ENCODE data around the gene CPNE6.
A peak's percentile ranks its signal among the peaks of the same experiment; 100 is the strongest.

CPNE6 gene

DNA sequence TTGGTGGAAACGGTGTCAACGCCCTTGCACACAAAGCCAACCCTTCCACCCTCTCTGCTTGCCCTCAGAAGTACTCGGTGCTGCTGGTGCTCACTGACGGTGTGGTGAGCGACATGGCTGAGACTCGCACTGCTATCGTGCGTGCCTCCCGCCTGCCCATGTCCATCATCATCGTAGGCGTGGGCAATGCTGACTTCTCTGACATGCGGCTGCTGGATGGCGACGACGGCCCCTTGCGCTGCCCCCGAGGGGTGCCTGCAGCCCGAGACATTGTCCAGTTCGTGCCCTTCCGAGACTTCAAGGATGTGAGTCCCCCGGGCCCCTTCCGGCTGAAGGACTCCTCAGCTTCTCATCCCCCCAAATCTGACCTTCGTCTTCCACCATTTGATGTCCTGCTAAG, 5.7 kb downstream of the CPNE6 start:
- TF ChIP-seq JUND (IDR thresholded peaks at IDR 0.05; ENCODE audit: low read depth) = no peak
- in situ Hi-C loops (cut with HindIII; ENCODE audit: low pct_unique_long_range_greater_than_20kb, low sequenced_read_pairs) = no loop called here
- no peak for DNase-seq (ENCODE audit: low read depth in 1 of 2, low spot score in 1 of 2)

DNA sequence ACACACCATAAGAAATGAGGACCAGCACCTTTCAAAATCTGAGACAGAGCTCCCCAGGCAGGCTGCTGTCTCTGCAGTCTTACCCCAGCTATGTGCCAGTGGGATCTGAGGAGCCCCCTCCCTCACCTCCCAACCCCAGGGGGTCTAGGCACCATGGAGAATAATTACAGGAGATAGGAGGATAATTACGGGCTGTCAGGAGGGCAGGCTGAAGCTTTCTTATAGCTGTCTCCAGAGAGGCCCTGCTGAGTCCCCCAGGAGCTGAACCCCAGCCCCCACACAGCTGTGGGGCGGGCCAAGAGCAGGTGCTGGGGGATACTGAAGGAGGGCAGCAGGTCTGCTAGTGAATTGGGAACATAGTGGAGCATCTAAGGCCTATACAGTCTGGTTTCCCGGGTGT, 6.8 kb downstream of the CPNE6 start:
- TF ChIP-seq JUND (IDR thresholded peaks at IDR 0.05; ENCODE audit: low read depth) = no peak
- no peak for DNase-seq (ENCODE audit: low read depth in 1 of 2, low spot score in 1 of 2)
- in situ Hi-C loops (cut with HindIII; ENCODE audit: low pct_unique_long_range_greater_than_20kb, low sequenced_read_pairs) = no loop called here

DNA sequence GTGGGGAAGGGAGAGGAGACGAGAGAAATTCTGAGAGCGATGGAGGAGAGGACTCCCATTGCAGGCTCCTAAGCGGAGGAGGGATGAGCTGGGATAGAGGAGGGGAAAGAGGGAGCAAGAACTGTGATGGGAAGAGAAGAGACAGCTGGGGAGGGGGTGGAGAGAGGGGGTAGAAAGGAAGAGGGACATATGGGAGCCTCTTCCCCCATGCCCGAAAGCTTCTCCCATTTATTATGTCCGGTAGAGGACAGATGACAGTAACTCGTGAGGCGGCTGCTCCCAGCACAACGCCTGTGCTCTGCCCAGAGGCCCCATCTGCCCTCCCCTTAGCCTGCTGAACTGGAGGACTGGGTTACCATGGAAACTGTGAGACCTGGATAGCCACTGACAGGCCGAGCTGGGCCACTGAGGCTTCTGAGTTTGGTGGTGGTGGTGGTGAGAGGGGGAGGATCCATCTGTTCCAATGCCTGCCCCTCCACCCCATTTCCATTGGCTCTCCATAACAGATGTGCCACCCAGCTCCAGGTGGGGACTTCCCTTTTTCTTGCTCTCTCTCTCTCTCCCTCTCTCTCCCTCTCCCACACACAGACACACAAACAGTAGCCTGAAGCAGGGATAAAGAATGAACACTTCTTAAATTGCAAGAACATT, 8.3 kb downstream of the CPNE6 start:
- no peak for TF ChIP-seq JUND (IDR thresholded peaks at IDR 0.05; ENCODE audit: low read depth)
- in situ Hi-C loops (cut with HindIII; ENCODE audit: low pct_unique_long_range_greater_than_20kb, low sequenced_read_pairs) = no loop called here
- no peak for DNase-seq (ENCODE audit: low read depth in 1 of 2, low spot score in 1 of 2)

DNA sequence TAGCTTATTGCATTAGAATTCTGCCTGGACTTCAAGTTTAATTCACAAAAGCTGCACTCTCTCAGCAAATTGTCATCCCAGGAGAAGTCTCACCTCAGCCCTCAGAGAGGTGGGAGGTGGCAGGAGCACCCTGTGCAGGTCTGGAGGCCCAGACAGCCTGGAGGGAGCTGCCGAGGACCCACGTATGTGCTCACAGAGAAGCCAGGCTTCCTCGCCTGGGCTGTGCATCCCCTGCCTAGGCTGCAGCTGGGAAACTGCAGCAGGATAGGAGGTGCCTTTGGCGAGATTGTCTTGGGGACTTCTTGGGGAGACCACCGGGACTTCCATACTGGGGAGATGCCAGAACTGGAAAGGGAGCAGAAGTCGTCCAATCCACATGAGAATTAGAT, 8.8 kb downstream of the CPNE6 start:
- in situ Hi-C loops (cut with HindIII; ENCODE audit: low pct_unique_long_range_greater_than_20kb, low sequenced_read_pairs) = no loop called here
- TF ChIP-seq JUND (IDR thresholded peaks at IDR 0.05; ENCODE audit: low read depth) = no peak
- no peak for DNase-seq (ENCODE audit: low read depth in 1 of 2, low spot score in 1 of 2)

GRCh38 chr14:24080888-24081738, 9.8 kb downstream of the CPNE6 start:
- in situ Hi-C loops (cut with HindIII; ENCODE audit: low pct_unique_long_range_greater_than_20kb, low sequenced_read_pairs) = no loop called here
- no peak for TF ChIP-seq JUND (IDR thresholded peaks at IDR 0.05; ENCODE audit: low read depth)
- DNase-seq (ENCODE audit: low read depth in 1 of 2, low spot score in 1 of 2) = peak; percentile 64 to 74

GRCh38 chr14:24081739-24082211, 10.4 kb downstream of the CPNE6 start:
- no peak for TF ChIP-seq JUND (IDR thresholded peaks at IDR 0.05; ENCODE audit: low read depth)
- no peak for DNase-seq (ENCODE audit: low read depth in 1 of 2, low spot score in 1 of 2)
- in situ Hi-C loops (cut with HindIII; ENCODE audit: low pct_unique_long_range_greater_than_20kb, low sequenced_read_pairs) = no loop called here

GRCh38 chr14:24082411-24083080, 11.2 kb downstream of the CPNE6 start:
- no peak for DNase-seq (ENCODE audit: low read depth in 1 of 2, low spot score in 1 of 2)
- in situ Hi-C loops (cut with HindIII; ENCODE audit: low pct_unique_long_range_greater_than_20kb, low sequenced_read_pairs) = no loop called here
- TF ChIP-seq JUND (IDR thresholded peaks at IDR 0.05; ENCODE audit: low read depth) = no peak

GRCh38 chr14:24083462-24083861, 12.1 kb downstream of the CPNE6 start:
- TF ChIP-seq JUND (IDR thresholded peaks at IDR 0.05; ENCODE audit: low read depth) = no peak
- in situ Hi-C loops (cut with HindIII; ENCODE audit: low pct_unique_long_range_greater_than_20kb, low sequenced_read_pairs) = no loop called here
- no peak for DNase-seq (ENCODE audit: low read depth in 1 of 2, low spot score in 1 of 2)

- in situ Hi-C loops (cut with HindIII; ENCODE audit: low pct_unique_long_range_greater_than_20kb, low sequenced_read_pairs) = no loop called here
- no peak for DNase-seq (ENCODE audit: low read depth in 1 of 2, low spot score in 1 of 2)
- no peak for TF ChIP-seq JUND (IDR thresholded peaks at IDR 0.05; ENCODE audit: low read depth)
Observed at GRCh38 chr14:24084440-24084839, 13.1 kb downstream of the CPNE6 start.

DNA sequence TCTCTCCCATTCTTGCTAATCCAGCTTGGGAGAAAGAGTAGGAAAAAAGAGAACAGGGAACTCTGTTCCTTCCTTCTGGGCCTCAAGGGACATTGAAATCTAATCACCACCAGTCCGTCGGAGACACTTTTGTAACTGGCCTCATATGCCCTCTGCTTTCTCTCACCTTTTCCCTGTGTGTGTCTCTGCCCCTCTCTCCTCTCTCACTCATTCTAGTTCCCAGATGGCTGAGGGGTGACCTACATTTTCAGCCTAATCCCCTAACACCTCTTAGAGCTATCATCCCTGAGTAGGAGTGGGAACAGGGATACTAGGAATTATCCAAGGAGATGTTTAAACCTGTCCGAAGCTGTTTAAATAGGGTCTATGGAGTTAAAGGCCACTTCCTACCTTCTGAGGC, 13.9 kb downstream of the CPNE6 start:
- no peak for TF ChIP-seq JUND (IDR thresholded peaks at IDR 0.05; ENCODE audit: low read depth)
- in situ Hi-C loops (cut with HindIII; ENCODE audit: low pct_unique_long_range_greater_than_20kb, low sequenced_read_pairs) = no loop called here
- DNase-seq (ENCODE audit: low read depth in 1 of 2, low spot score in 1 of 2) = no peak

DNA sequence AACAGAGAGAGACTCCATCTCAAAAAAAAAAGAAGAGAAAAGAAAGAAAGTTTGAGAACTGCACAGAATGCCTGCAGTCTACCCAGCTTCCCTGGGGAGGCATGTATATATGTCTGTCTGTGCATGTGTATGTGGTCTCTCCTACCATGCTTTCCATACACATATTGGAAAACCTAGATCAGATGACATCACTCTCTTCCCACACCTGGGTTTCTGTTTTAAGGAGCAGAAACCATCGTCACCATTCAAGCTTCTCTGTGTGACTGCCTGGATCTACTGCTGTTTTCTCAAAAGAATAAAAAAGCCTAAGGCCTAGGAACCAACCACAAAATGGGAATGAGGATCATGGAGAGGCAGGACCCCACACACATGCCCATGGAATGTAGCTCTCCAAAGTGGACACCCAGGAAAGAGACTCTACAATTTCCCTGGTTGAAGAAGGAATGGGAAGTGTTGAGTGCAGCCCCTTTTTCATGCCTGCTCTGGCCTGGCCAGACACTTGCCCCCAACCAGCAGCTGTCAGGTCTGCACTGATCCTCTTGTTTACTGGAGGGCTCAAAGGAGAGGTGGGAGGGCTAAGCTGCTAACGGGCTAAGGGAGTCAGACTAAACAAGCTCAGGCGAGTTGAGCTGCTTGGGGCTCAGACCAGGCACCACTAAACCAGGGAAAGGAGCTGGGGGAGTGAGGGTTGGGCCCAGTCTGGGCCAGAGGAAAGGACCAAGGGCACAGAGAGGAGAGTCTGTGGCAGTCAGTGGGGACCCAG, 15.0 kb downstream of the CPNE6 start:
- in situ Hi-C loops (cut with HindIII; ENCODE audit: low pct_unique_long_range_greater_than_20kb, low sequenced_read_pairs) = no loop called here

GRCh38 chr14:24087004-24087403, 15.6 kb downstream of the CPNE6 start:
- in situ Hi-C loops (cut with HindIII; ENCODE audit: low pct_unique_long_range_greater_than_20kb, low sequenced_read_pairs) = no loop called here
- no peak for DNase-seq (ENCODE audit: low read depth in 1 of 2, low spot score in 1 of 2)
- TF ChIP-seq JUND (IDR thresholded peaks at IDR 0.05; ENCODE audit: low read depth) = no peak

More for the DNA sequence above, 15.0 kb downstream of the CPNE6 start:
- TF ChIP-seq JUND (IDR thresholded peaks at IDR 0.05; ENCODE audit: low read depth) = no peak
- no peak for DNase-seq (ENCODE audit: low read depth in 1 of 2, low spot score in 1 of 2)
